HCT116 (cell line): Measurements from ENCODE around the gene GSK3A. TPM values are rescaled to one million over a fixed set of nuclear protein-coding genes. Genes with fewer than 3 reads are reported as not detected.

Source experiments
- ATAC-seq: fragments of 200-7000 bp; cut with Tn5 transposase; 2 replicates; pipeline ENCODE4 v1.9.1; 2020; ENCODE audit warnings: mild to moderate bottlenecking, moderate library complexity
- BruUV-seq: library from RNA; stranded (reverse); fragments of 400-500 nt; replicated peaks from 2 replicates; lab custom pipeline; 2021; lab: Mats Ljungman, UMichigan
- CTCF ChIA-PET: fragments of 300-600 bp; sonication (Branson Sonifier 250); formaldehyde crosslinking; loops from one replicate; lab custom pipeline; 2021; ENCODE audit warnings: antibody characterized with exemption; lab: Charles Lee
- POLR2A ChIA-PET: fragments of 300-600, 350-600 bp; sonication (Branson Sonifier 250); formaldehyde crosslinking; loops from one replicate; lab custom pipeline; 2021; ENCODE audit warnings: antibody characterized with exemption; lab: Charles Lee
- RAD21 ChIA-PET, 2 experiments: fragments of 300-600 bp; sonication (Branson Sonifier 250); formaldehyde crosslinking; loops; one replicate each; lab custom pipeline; 2023; ENCODE audit warnings: low total read pairs in 2 of 2; ENCODE audit not compliant: uncharacterized antibody in 2 of 2, unreplicated experiment in 2 of 2, low non-redundant PET in 1 of 2; lab: Charles Lee
- DNase-seq: peaks from one replicate; pipeline ENCODE4 v3.0.0-alpha.2; 2010; ENCODE audit warnings: low read depth, low spot score
- H2AFZ ChIP-seq: fragments of 200-600 bp; shearing (Covaris generic), sonication (generic); 2 replicates; pipeline ENCODE4 v1.6.1; 2017; ENCODE audit warnings: low read depth, mixed run types, mixed read lengths, antibody characterized with exemption, low read length; ENCODE audit not compliant: poor library complexity, severe bottlenecking
- H3K27ac ChIP-seq: 2 replicates; pipeline ENCODE4 v1.5.1; 2012; ENCODE audit warnings: low read depth, low read length
- H3K27me3 ChIP-seq: fragments of 200-600 bp; sonication (generic); 2 replicates; pipeline ENCODE4 v1.6.1; 2016; ENCODE audit warnings: mixed run types, low read length, mixed read lengths; ENCODE audit not compliant: insufficient read depth
- H3K36me3 ChIP-seq, 2 experiments: fragments of 200-500 bp in 1 of 2; fragments of 200-600 bp in 1 of 2; sonication (Bioruptor generic) in 1 of 2; sonication (generic) in 1 of 2; 2 replicates each; pipeline versions ENCODE4 v1.5.1 to v1.6.1; 2014 to 2016; ENCODE audit warnings: low read length in 2 of 2, inconsistent platforms in 1 of 2, mixed read lengths in 1 of 2, mixed run types in 1 of 2; ENCODE audit not compliant: insufficient read depth in 2 of 2, control insufficient read depth in 1 of 2
- H3K4me1 ChIP-seq, 2 experiments: fragments of 200-600 bp in 1 of 2; sonication (generic) in 1 of 2; 2 replicates each; pipeline versions ENCODE4 v1.5.1 to v1.6.1; 2012 to 2017; ENCODE audit warnings: low read length in 2 of 2, inconsistent platforms in 1 of 2, mild to moderate bottlenecking in 1 of 2, mixed read lengths in 1 of 2, mixed run types in 1 of 2, moderate library complexity in 1 of 2; ENCODE audit not compliant: insufficient read depth in 2 of 2, control insufficient read depth in 1 of 2
- H3K4me2 ChIP-seq: fragments of 200-600 bp; sonication (generic); 2 replicates; pipeline ENCODE4 v1.6.1; 2017; ENCODE audit warnings: mixed run types, low read length, mixed read lengths
- H3K4me3 ChIP-seq, 2 experiments: fragments of 200-600 bp in 1 of 2; sonication (generic) in 1 of 2; replicated peaks in 1 of 2; 2 replicates each; pipeline ENCODE4 v1.5.1; 2011 to 2016; ENCODE audit warnings: low read length in 2 of 2, control low read depth in 1 of 2, low read depth in 1 of 2, mild to moderate bottlenecking in 1 of 2, mixed read lengths in 1 of 2, mixed run types in 1 of 2
- H3K79me2 ChIP-seq: fragments of 200-600 bp; sonication (generic); 2 replicates; pipeline ENCODE4 v1.6.1; 2017; ENCODE audit warnings: mild to moderate bottlenecking, mixed run types, low read length, moderate library complexity, mixed read lengths; ENCODE audit not compliant: insufficient read depth
- H3K9ac ChIP-seq: fragments of 200-600 bp; sonication (generic); 2 replicates; pipeline ENCODE4 v1.6.1; 2016; ENCODE audit warnings: low read length, mixed read lengths
- H3K9me2 ChIP-seq: fragments of 200-600 bp; sonication (generic), shearing (Covaris generic); 2 replicates; pipeline ENCODE4 v1.6.1; 2017; ENCODE audit warnings: mixed run types, mild to moderate bottlenecking, moderate library complexity; ENCODE audit not compliant: insufficient read depth
- H3K9me3 ChIP-seq, 2 experiments: fragments of 200-500 bp in 1 of 2; fragments of 200-600 bp in 1 of 2; sonication (Bioruptor generic) in 1 of 2; sonication (generic) in 1 of 2; 2 replicates each; pipeline ENCODE4 v1.6.1; 2014 to 2017; ENCODE audit warnings: low read length in 2 of 2, mixed read lengths in 2 of 2, inconsistent platforms in 1 of 2, low read depth in 1 of 2, mild to moderate bottlenecking in 1 of 2, mixed run types in 1 of 2, moderate library complexity in 1 of 2; ENCODE audit not compliant: control insufficient read depth in 1 of 2, insufficient read depth in 1 of 2
- H4K20me1 ChIP-seq: fragments of 200-600 bp; sonication (generic), shearing (Covaris generic); 2 replicates; pipeline ENCODE4 v1.6.1; 2017; ENCODE audit warnings: mixed run types, mild to moderate bottlenecking, moderate library complexity; ENCODE audit not compliant: insufficient read depth
- CTCF ChIP-seq, 3 experiments: fragments of 200-600 bp in 1 of 3; sonication (generic) in 1 of 3; IDR thresholded peaks in 2 of 3; conservative IDR thresholded peaks in 1 of 3; 2 replicates each; pipeline ENCODE4 v1.5.1; 2012 to 2017; ENCODE audit warnings: low read depth in 2 of 3, low read length in 2 of 3, antibody characterized with exemption in 1 of 3, borderline replicate concordance in 1 of 3, control low read depth in 1 of 3, mild to moderate bottlenecking in 1 of 3, mixed read lengths in 1 of 3, mixed run types in 1 of 3, moderate library complexity in 1 of 3; ENCODE audit not compliant: insufficient read depth in 1 of 3
- ELF1 ChIP-seq: IDR thresholded peaks from 2 replicates; pipeline ENCODE4 v1.6.1; 2012; ENCODE audit warnings: low read depth, borderline replicate concordance
- EZH2 ChIP-seq: fragments of 200-600 bp; sonication (generic); IDR thresholded peaks from 2 replicates; pipeline ENCODE4 v1.6.1; 2017; ENCODE audit warnings: antibody characterized with exemption, mixed run types
- JUND ChIP-seq: IDR thresholded peaks from 2 replicates; pipeline ENCODE4 v1.6.1; 2012
- POLR2A ChIP-seq: IDR thresholded peaks from 2 replicates; pipeline ENCODE4 v1.7.0; 2011; ENCODE audit warnings: borderline replicate concordance; ENCODE audit not compliant: insufficient read depth, insufficient read length; ENCODE audit errors: extremely low read depth
- RAD21 ChIP-seq: IDR thresholded peaks from 2 replicates; pipeline ENCODE4 v1.6.1; 2012; ENCODE audit warnings: low read depth, mild to moderate bottlenecking
- REST ChIP-seq: IDR thresholded peaks from 2 replicates; pipeline ENCODE4 v1.6.1; 2012; ENCODE audit warnings: low read depth
- SIN3A ChIP-seq: IDR thresholded peaks from 2 replicates; pipeline ENCODE4 v1.6.1; 2012; ENCODE audit warnings: low read depth
- SRF ChIP-seq: IDR thresholded peaks from 2 replicates; pipeline ENCODE4 v1.6.1; 2012; ENCODE audit warnings: low read depth
- YY1 ChIP-seq: IDR thresholded peaks from 2 replicates; pipeline ENCODE4 v1.6.1; 2011; ENCODE audit warnings: low read length, low read depth, moderate library complexity, mild to moderate bottlenecking; ENCODE audit not compliant: insufficient replicate concordance; ENCODE audit errors: extremely low read depth
- intact Hi-C: fragments of 100-400 bp; cut with micrococcal nuclease; formaldehyde crosslinking; loops from 2 replicates; pipeline ENCODE4 v1.10.0; 2022
- total RNA-seq: library from RNA; stranded (reverse); gene quantifications from one replicate; pipeline ENCODE4 v1.2.1, GENCODE V29; 2021; ENCODE audit not compliant: unreplicated experiment

The GSK3A gene
- total RNA-seq, 1 experiment from 2014 or later, result 57.2 TPM

GRCh38 chr19:42284591-42285341 is 42.4 kb upstream of the GSK3A start:
- TSS peak; percentile 35 for BruUV-seq
- peak overlapping the region; percentile 75 for H3K27ac ChIP-seq
- CTCF ChIA-PET, result interaction anchor here (0.7 to 1.5 kb wide), 3 partner anchors 9 to 38 kb away, joined by 3 read pairs; no protein-coding TSS in a partner anchor
- POLR2A ChIA-PET, result no interaction called here
- H3K4me1 ChIP-seq, result peaks cover 29 to 55% of the 10 kb centered on the region in 2 experiments
- no peak for TF ChIP-seq RAD21
- TF ChIP-seq YY1, result no peak
- TF ChIP-seq EZH2, result no peak
- no peak for TF ChIP-seq CTCF (IDR thresholded peaks at IDR 0.05 in 2 of 3, conservative IDR thresholded peaks at IDR 0.05 in 1 of 3; ENCODE audit: borderline replicate concordance in 1 of 3, insufficient read depth in 1 of 3, low read depth in 2 of 3, low read length in 2 of 3)
- TF ChIP-seq SRF, result no peak
- TF ChIP-seq JUND, result no peak
- no peak for TF ChIP-seq ELF1
- no peak for TF ChIP-seq POLR2A
- TF ChIP-seq SIN3A, result no peak
- no peak for TF ChIP-seq REST
- peak overlapping the region; percentile 94 for H3K4me2 ChIP-seq
- H3K79me2 ChIP-seq, result peaks cover 18% of the 10 kb centered on the region; the same call in 1 of the 2 replicates
- peaks cover 9 to 15% of the 10 kb centered on the region in 2 experiments for H3K36me3 ChIP-seq
- DNase-seq (no peak), ATAC-seq (no peak)
- H2AFZ ChIP-seq, result no peak overlapping the region
- H3K9me2 ChIP-seq, result no peaks in the 10 kb centered on the region
- H3K9me3 ChIP-seq, result no peaks in the 10 kb centered on the region
- H3K27me3 ChIP-seq, result no peaks in the 10 kb centered on the region
- H3K9ac ChIP-seq, result peak overlapping the region; percentile 66
- peak overlapping the region; percentile 64 to 68 for H3K4me3 ChIP-seq
- intact Hi-C loops, result no loop called here
- RAD21 ChIA-PET, result no interaction called here
- H4K20me1 ChIP-seq, result no peaks in the 10 kb centered on the region
